Uterus (tissue), 2 donors: ENCODE data around the gene CHD3.

Experiments
- POLR2A ChIP-seq, 2 donors: fragments of 450-650 bp; IDR thresholded peaks; one replicate each; pipeline ENCODE4 v1.6.1; 2016; ENCODE audit warnings: antibody characterized with exemption in 2 of 2, mild to moderate bottlenecking in 1 of 2, moderate library complexity in 1 of 2
- TF ChIP-seq, protein P1 (sequence below), 4 experiments: fragments of 200-600 bp in 2 of 4; fragments of 450-650 bp in 2 of 4; sonication (generic) in 2 of 4; IDR thresholded peaks; one replicate each; pipeline ENCODE4 v1.5.1; 2016 to 2019; ENCODE audit warnings: antibody characterized with exemption in 4 of 4, mild to moderate bottlenecking in 2 of 4, moderate library complexity in 1 of 4

DNA sequence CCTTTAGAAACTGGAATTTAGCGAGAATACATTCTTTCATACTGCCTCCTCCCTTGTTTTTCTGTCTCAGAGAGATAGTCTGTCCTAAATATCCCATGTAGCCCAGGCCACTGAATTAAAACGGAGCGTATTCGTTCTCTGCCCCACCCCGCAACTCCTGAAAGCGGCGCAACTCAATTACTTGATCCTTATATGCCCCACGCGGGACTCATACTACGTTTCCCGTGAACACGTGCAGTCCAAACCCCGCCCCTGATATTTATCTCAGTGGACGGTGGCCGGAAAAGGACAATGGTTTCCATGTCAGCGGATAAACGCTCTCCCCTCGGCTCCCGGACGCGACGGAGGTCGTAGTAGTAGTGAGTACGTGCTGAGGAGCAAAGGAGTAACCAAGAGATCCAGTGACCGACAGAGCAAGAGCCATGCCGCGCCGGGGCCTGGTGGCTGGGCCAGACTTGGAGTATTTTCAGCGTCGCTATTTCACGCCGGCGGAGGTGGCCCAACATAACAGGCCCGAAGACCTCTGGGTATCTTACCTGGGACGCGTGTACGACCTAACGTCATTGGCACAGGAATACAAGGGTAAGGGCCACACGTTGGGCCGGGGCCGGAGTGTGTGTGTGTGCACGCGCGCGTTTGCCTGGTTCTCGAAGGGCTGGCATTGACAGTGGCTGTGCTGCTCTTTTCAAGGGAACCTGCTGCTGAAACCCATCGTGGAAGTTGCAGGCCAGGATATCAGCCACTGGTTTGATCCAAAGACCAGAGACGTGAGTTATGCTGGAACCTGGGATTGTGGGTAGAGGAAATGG is 30.7 kb upstream of the CHD3 start, which contains the start of gene CYB5D1:
- TF ChIP-seq, protein P1, sequence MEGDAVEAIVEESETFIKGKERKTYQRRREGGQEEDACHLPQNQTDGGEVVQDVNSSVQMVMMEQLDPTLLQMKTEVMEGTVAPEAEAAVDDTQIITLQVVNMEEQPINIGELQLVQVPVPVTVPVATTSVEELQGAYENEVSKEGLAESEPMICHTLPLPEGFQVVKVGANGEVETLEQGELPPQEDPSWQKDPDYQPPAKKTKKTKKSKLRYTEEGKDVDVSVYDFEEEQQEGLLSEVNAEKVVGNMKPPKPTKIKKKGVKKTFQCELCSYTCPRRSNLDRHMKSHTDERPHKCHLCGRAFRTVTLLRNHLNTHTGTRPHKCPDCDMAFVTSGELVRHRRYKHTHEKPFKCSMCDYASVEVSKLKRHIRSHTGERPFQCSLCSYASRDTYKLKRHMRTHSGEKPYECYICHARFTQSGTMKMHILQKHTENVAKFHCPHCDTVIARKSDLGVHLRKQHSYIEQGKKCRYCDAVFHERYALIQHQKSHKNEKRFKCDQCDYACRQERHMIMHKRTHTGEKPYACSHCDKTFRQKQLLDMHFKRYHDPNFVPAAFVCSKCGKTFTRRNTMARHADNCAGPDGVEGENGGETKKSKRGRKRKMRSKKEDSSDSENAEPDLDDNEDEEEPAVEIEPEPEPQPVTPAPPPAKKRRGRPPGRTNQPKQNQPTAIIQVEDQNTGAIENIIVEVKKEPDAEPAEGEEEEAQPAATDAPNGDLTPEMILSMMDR (IDR thresholded peaks at IDR 0.05): peak in 1 of 4 experiments; percentile 23
- peak; percentile 43 to 56 for TF ChIP-seq POLR2A (IDR thresholded peaks at IDR 0.05)
